ENCODE results near the gene ASAP2.

- TF ChIP-seq CTCF (IDR thresholded peaks at IDR 0.05; ENCODE audit: poor library complexity, severe bottlenecking) (no peak), EP300 (conservative IDR thresholded peaks at IDR 0.05; ENCODE audit: poor library complexity, severe bottlenecking) (no peak), POLR2AphosphoS5 (IDR thresholded peaks at IDR 0.05) (no peak), EZH2 (IDR thresholded peaks at IDR 0.05; ENCODE audit: borderline replicate concordance, insufficient read depth, low read length, poor library complexity, severe bottlenecking) (no peak), RAD21 (conservative IDR thresholded peaks at IDR 0.05) (no peak)
Measured at GRCh38 chr2:9274701-9275343, 68.2 kb downstream of the ASAP2 start.
